ENCODE measurements around the gene AP1G1.
A peak's percentile ranks its signal among the peaks of the same experiment; 100 is the strongest.

The AP1G1 gene

GRCh38 chr16:71761097-71761496 is 47.5 kb downstream of the AP1G1 start:
- DNase-seq: no peak
- no peaks in the 10 kb centered on the region for H3K27me3 ChIP-seq (ENCODE audit: insufficient read depth, low read depth, severe bottlenecking)
- TF ChIP-seq CTCF (IDR thresholded peaks at IDR 0.05; ENCODE audit: low read depth, low read length): no peak
- H3K9me3 ChIP-seq (ENCODE audit: severe bottlenecking): no peaks in the 10 kb centered on the region
- H3K4me3 ChIP-seq (ENCODE audit: low read depth, low read length): no peak overlapping the region
- H3K27ac ChIP-seq: no peak overlapping the region
- H3K36me3 ChIP-seq: peaks cover 40% of the 10 kb centered on the region

GRCh38 chr16:71758293-71758760 is 50.3 kb downstream of the AP1G1 start:
- Histone ChIP-seq H3K27ac (no peak overlapping the region), H3K27me3 (ENCODE audit: insufficient read depth, low read depth, severe bottlenecking) (no peaks in the 10 kb centered on the region), H3K4me3 (ENCODE audit: low read depth, low read length) (no peak overlapping the region), H3K36me3 (peaks cover 57% of the 10 kb centered on the region), H3K9me3 (ENCODE audit: severe bottlenecking) (no peaks in the 10 kb centered on the region)
- DNase-seq: no peak
- no peak for TF ChIP-seq CTCF (IDR thresholded peaks at IDR 0.05; ENCODE audit: low read depth, low read length)

DNA sequence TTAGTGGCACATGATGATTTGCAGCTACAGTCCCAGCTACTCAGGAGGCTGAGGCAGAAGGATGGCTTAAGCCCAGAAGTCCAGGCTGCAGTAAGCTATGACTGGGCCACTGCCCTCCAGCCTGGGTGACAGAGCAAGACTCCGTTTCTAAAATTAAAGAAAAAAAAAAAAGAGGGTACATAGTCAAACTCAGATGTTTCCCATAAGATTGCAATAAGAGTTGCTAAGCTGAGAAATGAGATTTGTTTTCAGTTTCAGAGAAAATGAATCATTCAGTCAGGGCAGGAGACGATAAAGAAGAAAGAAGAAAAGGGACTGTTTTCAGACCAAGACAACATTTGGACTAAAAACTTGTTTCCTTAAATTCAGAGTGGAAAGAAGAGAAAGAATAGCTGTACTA is 54.0 kb downstream of the AP1G1 start:
- DNase-seq: no peak
- Histone ChIP-seq H3K36me3 (peaks cover 48% of the 10 kb centered on the region), H3K27me3 (ENCODE audit: insufficient read depth, low read depth, severe bottlenecking) (no peaks in the 10 kb centered on the region), H3K9me3 (ENCODE audit: severe bottlenecking) (no peaks in the 10 kb centered on the region), H3K4me3 (ENCODE audit: low read depth, low read length) (no peak overlapping the region), H3K27ac (no peak overlapping the region)
- TF ChIP-seq CTCF (IDR thresholded peaks at IDR 0.05; ENCODE audit: low read depth, low read length): no peak

- Histone ChIP-seq H3K9me3 (ENCODE audit: severe bottlenecking) (no peaks in the 10 kb centered on the region), H3K36me3 (peaks cover 50% of the 10 kb centered on the region), H3K4me3 (ENCODE audit: low read depth, low read length) (no peak overlapping the region), H3K27ac (no peak overlapping the region), H3K27me3 (ENCODE audit: insufficient read depth, low read depth, severe bottlenecking) (no peaks in the 10 kb centered on the region)
- TF ChIP-seq CTCF (IDR thresholded peaks at IDR 0.05; ENCODE audit: low read depth, low read length): no peak
- no peak for DNase-seq
Observed at GRCh38 chr16:71754108-71754507, 54.5 kb downstream of the AP1G1 start.

- H3K27ac ChIP-seq: no peak overlapping the region
- H3K36me3 ChIP-seq: peaks cover 46% of the 10 kb centered on the region
- no peak for TF ChIP-seq CTCF (IDR thresholded peaks at IDR 0.05; ENCODE audit: low read depth, low read length)
- no peaks in the 10 kb centered on the region for H3K9me3 ChIP-seq (ENCODE audit: severe bottlenecking)
- no peak for DNase-seq
- H3K27me3 ChIP-seq (ENCODE audit: insufficient read depth, low read depth, severe bottlenecking): no peaks in the 10 kb centered on the region
- H3K4me3 ChIP-seq (ENCODE audit: low read depth, low read length): no peak overlapping the region
Observed at GRCh38 chr16:71748226-71748625, 60.4 kb downstream of the AP1G1 start.

DNA sequence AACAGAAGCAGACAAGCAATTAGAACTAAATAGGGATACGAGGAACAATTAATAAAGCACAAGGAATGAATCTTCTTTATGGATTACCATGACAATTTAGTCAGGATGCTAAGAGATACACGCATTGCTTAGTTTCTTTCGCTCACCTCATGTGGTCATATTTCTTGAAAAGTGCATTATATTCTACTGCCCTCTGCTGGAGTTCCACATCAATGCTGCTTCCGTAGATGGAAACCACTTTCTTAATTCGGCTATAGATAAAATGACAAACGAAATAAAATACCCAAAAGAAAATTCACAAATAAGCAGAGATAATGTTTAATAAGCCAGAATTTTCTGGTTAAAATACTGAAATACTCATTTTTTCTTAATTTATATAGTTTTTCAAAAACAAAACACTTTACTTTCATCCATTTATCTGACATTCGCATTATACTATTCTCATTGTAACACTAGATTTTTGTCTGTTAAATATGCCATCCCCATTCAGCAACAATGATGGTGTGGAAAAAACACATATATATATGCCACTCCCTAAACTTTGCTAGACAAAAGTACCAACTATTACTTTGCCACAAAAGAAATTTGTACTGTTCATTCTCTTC is 62.1 kb downstream of the AP1G1 start:
- Histone ChIP-seq H3K27me3 (ENCODE audit: insufficient read depth, low read depth, severe bottlenecking) (no peaks in the 10 kb centered on the region), H3K36me3 (peaks cover 48% of the 10 kb centered on the region), H3K27ac (no peak overlapping the region), H3K9me3 (ENCODE audit: severe bottlenecking) (no peaks in the 10 kb centered on the region), H3K4me3 (ENCODE audit: low read depth, low read length) (no peak overlapping the region)
- TF ChIP-seq CTCF (IDR thresholded peaks at IDR 0.05; ENCODE audit: low read depth, low read length): peak; percentile 59
- DNase-seq: no peak

Data from WERI-Rb-1 (cell line).